GM19395 (cell line): ENCODE measurements around the gene PTGES2.
"Not testable (repeated sequence)": the region's sequence is repeated elsewhere in the genome, so short reads cannot be mapped to it uniquely, and the experiment has no call there.

Experiments
- ATAC-seq: cut with Tn5 transposase; IDR thresholded peaks from one replicate; pipeline ENCODE4 v1.9.1; 2021; ENCODE audit warnings: mild to moderate bottlenecking, moderate library complexity; ENCODE audit not compliant: unreplicated experiment

The PTGES2 gene

GRCh38 chr9:128092199-128092977, 35.1 kb downstream of the PTGES2 start:
- ATAC-seq = no peak

GRCh38 chr9:128091571-128091970, 36.0 kb downstream of the PTGES2 start:
- ATAC-seq = no peak

GRCh38 chr9:128091144-128091543, 36.4 kb downstream of the PTGES2 start:
- no peak for ATAC-seq

GRCh38 chr9:128089299-128089698, 38.2 kb downstream of the PTGES2 start:
- no peak for ATAC-seq

GRCh38 chr9:128088253-128088945, 39.1 kb downstream of the PTGES2 start:
- no peak for ATAC-seq

- no peak for ATAC-seq
Measured at GRCh38 chr9:128087262-128087661, 40.3 kb downstream of the PTGES2 start.

- ATAC-seq = no peak
Measured at GRCh38 chr9:128085943-128086342, 41.6 kb downstream of the PTGES2 start.

GRCh38 chr9:128084746-128085145, 42.8 kb downstream of the PTGES2 start:
- no peak for ATAC-seq

GRCh38 chr9:128082151-128082550, 45.4 kb downstream of the PTGES2 start:
- ATAC-seq = no peak

- ATAC-seq = no peak
Measured at GRCh38 chr9:128081056-128081455, 46.5 kb downstream of the PTGES2 start.

- no peak for ATAC-seq
Measured at GRCh38 chr9:128080206-128080605, 47.3 kb downstream of the PTGES2 start.

- ATAC-seq = no peak
Measured at GRCh38 chr9:128078504-128079434, 48.8 kb downstream of the PTGES2 start.

- no peak for ATAC-seq
Measured at GRCh38 chr9:128077847-128078503, 49.6 kb downstream of the PTGES2 start.

GRCh38 chr9:128073253-128073886, 54.2 kb downstream of the PTGES2 start:
- no peak for ATAC-seq

- ATAC-seq = no peak
Measured at GRCh38 chr9:128072144-128073021, 55.1 kb downstream of the PTGES2 start.

- not testable (repeated sequence) for ATAC-seq
Measured at GRCh38 chr9:128071475-128071874, 56.1 kb downstream of the PTGES2 start.

- ATAC-seq = no peak
Measured at GRCh38 chr9:128070874-128071273, 56.7 kb downstream of the PTGES2 start.
